ENCODE data around the gene FNDC1.

The FNDC1 gene

DNA sequence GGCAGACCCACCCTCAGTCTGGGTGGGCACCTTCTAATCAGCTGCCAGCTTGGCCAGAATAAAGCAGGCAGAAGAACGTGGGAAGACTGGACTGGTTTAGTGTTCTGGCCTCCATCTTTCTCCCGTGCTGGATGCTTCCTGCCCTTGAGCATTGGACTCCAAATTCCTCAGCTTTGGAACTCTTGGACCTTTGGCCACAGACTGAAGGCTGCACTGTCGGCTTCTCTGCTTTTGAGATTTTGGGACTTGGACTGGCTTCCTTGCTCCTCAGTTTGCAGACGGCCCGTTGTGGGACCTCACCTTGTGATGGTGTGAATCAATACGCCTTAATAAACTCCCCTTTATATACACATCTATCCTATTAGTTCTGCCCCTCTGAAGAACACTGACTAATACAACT lies 20.6 kb upstream of the FNDC1 start:
- H2AK5ac ChIP-seq (ENCODE audit: low read length, severe bottlenecking): no peak overlapping the region
- H3K18ac ChIP-seq (ENCODE audit: low read depth in 1 of 2, low read length in 2 of 2): no peak overlapping the region

GRCh38 chr6:159149641-159150040 lies 19.6 kb upstream of the FNDC1 start:
- no peaks in the 10 kb centered on the region for H3K79me1 ChIP-seq (replicated peaks; ENCODE audit: low read length, poor library complexity, severe bottlenecking)
- no peak overlapping the region for H2BK12ac ChIP-seq (ENCODE audit: low read length in 2 of 2)
- H4K8ac ChIP-seq (ENCODE audit: low read length): no peak overlapping the region
- H3K4me1 ChIP-seq (ENCODE audit: control insufficient read depth, insufficient read depth, low read depth, low read length): no peaks in the 10 kb centered on the region
- WGBS: 68% methylated on average over 7 of the region's 8 CpGs
- no peaks in the 10 kb centered on the region for H3K9me3 ChIP-seq (ENCODE audit: control insufficient read depth, low read length)
- no peak overlapping the region for H4K91ac ChIP-seq (ENCODE audit: low read length)
- H2AK5ac ChIP-seq (ENCODE audit: low read length, severe bottlenecking): no peak overlapping the region
- H3K4ac ChIP-seq (ENCODE audit: low read depth in 1 of 2, low read length in 2 of 2): no peak overlapping the region
- H3K23ac ChIP-seq (ENCODE audit: low read length in 2 of 2): no peak overlapping the region
- no peak overlapping the region for H3K27ac ChIP-seq (ENCODE audit: low read length, poor library complexity, severe bottlenecking)
- H2BK15ac ChIP-seq (ENCODE audit: low read depth, poor library complexity, severe bottlenecking): no peak overlapping the region
- peaks cover 13 to 22% of the 10 kb centered on the region in 2 experiments for H3K27me3 ChIP-seq (ENCODE audit: control insufficient read depth in 1 of 2, insufficient read depth in 1 of 2, low read length in 2 of 2)
- H3K36me3 ChIP-seq (ENCODE audit: control insufficient read depth in 1 of 2, insufficient read depth in 2 of 2, low read depth in 1 of 2, low read length in 2 of 2): no peaks in the 10 kb centered on the region
- no peak overlapping the region for H2AFZ ChIP-seq (ENCODE audit: low read depth, low read length)
- no peak overlapping the region for H3K9ac ChIP-seq (ENCODE audit: low read length)
- H2BK120ac ChIP-seq (ENCODE audit: low read depth, low read length): no peak overlapping the region
- DNase-seq: no peak
- H3K4me3 ChIP-seq (ENCODE audit: insufficient read depth in 1 of 2, low read depth in 1 of 2, low read length in 2 of 2): no peak overlapping the region
- H3K4me2 ChIP-seq (ENCODE audit: low read length, poor library complexity, severe bottlenecking): no peak overlapping the region
- H2BK5ac ChIP-seq (ENCODE audit: low read depth, low read length, poor library complexity, severe bottlenecking): no peak overlapping the region
- no peak overlapping the region for H3K18ac ChIP-seq (ENCODE audit: low read depth in 1 of 2, low read length in 2 of 2)
- H3K14ac ChIP-seq (ENCODE audit: low read length in 2 of 2): no peak overlapping the region

More for the DNA sequence above, 20.6 kb upstream of the FNDC1 start:
- Histone ChIP-seq H3K4me3 (ENCODE audit: insufficient read depth in 1 of 2, low read depth in 1 of 2, low read length in 2 of 2) (no peak overlapping the region), H4K8ac (ENCODE audit: low read length) (no peak overlapping the region), H3K23ac (ENCODE audit: low read length in 2 of 2) (no peak overlapping the region), H2BK12ac (ENCODE audit: low read length in 2 of 2) (no peak overlapping the region), H3K79me1 (replicated peaks; ENCODE audit: low read length, poor library complexity, severe bottlenecking) (no peaks in the 10 kb centered on the region), H3K4me2 (ENCODE audit: low read length, poor library complexity, severe bottlenecking) (no peak overlapping the region), H3K9me3 (ENCODE audit: control insufficient read depth, low read length) (no peaks in the 10 kb centered on the region), H3K4me1 (ENCODE audit: control insufficient read depth, insufficient read depth, low read depth, low read length) (no peaks in the 10 kb centered on the region), H2BK15ac (ENCODE audit: low read depth, poor library complexity, severe bottlenecking) (no peak overlapping the region), H3K36me3 (ENCODE audit: control insufficient read depth in 1 of 2, insufficient read depth in 2 of 2, low read depth in 1 of 2, low read length in 2 of 2) (no peaks in the 10 kb centered on the region), H3K14ac (ENCODE audit: low read length in 2 of 2) (no peak overlapping the region), H3K27ac (ENCODE audit: low read length, poor library complexity, severe bottlenecking) (no peak overlapping the region), H4K91ac (ENCODE audit: low read length) (no peak overlapping the region), H2BK120ac (ENCODE audit: low read depth, low read length) (no peak overlapping the region), H3K9ac (ENCODE audit: low read length) (no peak overlapping the region), H3K27me3 (ENCODE audit: control insufficient read depth in 1 of 2, insufficient read depth in 1 of 2, low read length in 2 of 2) (peaks cover 13 to 22% of the 10 kb centered on the region in 2 experiments), H3K4ac (ENCODE audit: low read depth in 1 of 2, low read length in 2 of 2) (no peak overlapping the region), H2AFZ (ENCODE audit: low read depth, low read length) (no peak overlapping the region), H2BK5ac (ENCODE audit: low read depth, low read length, poor library complexity, severe bottlenecking) (no peak overlapping the region)
- WGBS: 70% methylated on average over 6 of the region's 6 CpGs
- DNase-seq: no peak

- Histone ChIP-seq H3K9ac (ENCODE audit: low read length) (peak overlapping the region; percentile 72), H3K18ac (ENCODE audit: low read depth in 1 of 2, low read length in 2 of 2) (no peak overlapping the region), H2BK5ac (ENCODE audit: low read depth, low read length, poor library complexity, severe bottlenecking) (no peak overlapping the region), H3K4ac (ENCODE audit: low read depth in 1 of 2, low read length in 2 of 2) (no peak overlapping the region), H3K9me3 (ENCODE audit: control insufficient read depth, low read length) (peaks cover 16% of the 10 kb centered on the region), H2BK15ac (ENCODE audit: low read depth, poor library complexity, severe bottlenecking) (no peak overlapping the region), H3K79me1 (replicated peaks; ENCODE audit: low read length, poor library complexity, severe bottlenecking) (no peaks in the 10 kb centered on the region), H3K36me3 (ENCODE audit: control insufficient read depth in 1 of 2, insufficient read depth in 2 of 2, low read depth in 1 of 2, low read length in 2 of 2) (no peaks in the 10 kb centered on the region), H2AK5ac (ENCODE audit: low read length, severe bottlenecking) (no peak overlapping the region), H2BK12ac (ENCODE audit: low read length in 2 of 2) (no peak overlapping the region), H3K4me1 (ENCODE audit: control insufficient read depth, insufficient read depth, low read depth, low read length) (no peaks in the 10 kb centered on the region), H2AFZ (ENCODE audit: low read depth, low read length) (no peak overlapping the region), H3K4me2 (ENCODE audit: low read length, poor library complexity, severe bottlenecking) (no peak overlapping the region), H2BK120ac (ENCODE audit: low read depth, low read length) (no peak overlapping the region), H3K27ac (ENCODE audit: low read length, poor library complexity, severe bottlenecking) (no peak overlapping the region), H4K8ac (ENCODE audit: low read length) (no peak overlapping the region), H4K91ac (ENCODE audit: low read length) (no peak overlapping the region), H3K4me3 (ENCODE audit: insufficient read depth in 1 of 2, low read depth in 1 of 2, low read length in 2 of 2) (no peak overlapping the region), H3K23ac (ENCODE audit: low read length in 2 of 2) (no peak overlapping the region), H3K14ac (ENCODE audit: low read length in 2 of 2) (no peak overlapping the region), H3K27me3 (ENCODE audit: control insufficient read depth in 1 of 2, insufficient read depth in 1 of 2, low read length in 2 of 2) (peaks cover 13 to 22% of the 10 kb centered on the region in 2 experiments)
- peak; percentile 55 for DNase-seq
- WGBS: no CpG with 5 or more reads among the region's 7 CpGs
These were observed 17.8 kb upstream of the FNDC1 start for GRCh38 chr6:159151266-159151855.

GRCh38 chr6:159152041-159152440 lies 17.2 kb upstream of the FNDC1 start:
- WGBS: 75% methylated on average over 1 of the region's 1 CpG
- Histone ChIP-seq H2BK120ac (ENCODE audit: low read depth, low read length) (no peak overlapping the region), H3K4ac (ENCODE audit: low read depth in 1 of 2, low read length in 2 of 2) (no peak overlapping the region), H3K27me3 (ENCODE audit: control insufficient read depth in 1 of 2, insufficient read depth in 1 of 2, low read length in 2 of 2) (peaks cover 8 to 18% of the 10 kb centered on the region in 2 experiments), H4K8ac (ENCODE audit: low read length) (no peak overlapping the region), H2BK5ac (ENCODE audit: low read depth, low read length, poor library complexity, severe bottlenecking) (no peak overlapping the region), H3K9ac (ENCODE audit: low read length) (peak overlapping the region; percentile 72), H2AFZ (ENCODE audit: low read depth, low read length) (no peak overlapping the region), H3K79me1 (replicated peaks; ENCODE audit: low read length, poor library complexity, severe bottlenecking) (no peaks in the 10 kb centered on the region), H2AK5ac (ENCODE audit: low read length, severe bottlenecking) (no peak overlapping the region), H3K4me3 (ENCODE audit: insufficient read depth in 1 of 2, low read depth in 1 of 2, low read length in 2 of 2) (no peak overlapping the region), H3K36me3 (ENCODE audit: control insufficient read depth in 1 of 2, insufficient read depth in 2 of 2, low read depth in 1 of 2, low read length in 2 of 2) (no peaks in the 10 kb centered on the region), H4K91ac (ENCODE audit: low read length) (no peak overlapping the region), H2BK12ac (ENCODE audit: low read length in 2 of 2) (no peak overlapping the region), H3K9me3 (ENCODE audit: control insufficient read depth, low read length) (peaks cover 18% of the 10 kb centered on the region), H3K18ac (ENCODE audit: low read depth in 1 of 2, low read length in 2 of 2) (no peak overlapping the region), H3K4me1 (ENCODE audit: control insufficient read depth, insufficient read depth, low read depth, low read length) (no peaks in the 10 kb centered on the region), H2BK15ac (ENCODE audit: low read depth, poor library complexity, severe bottlenecking) (no peak overlapping the region), H3K4me2 (ENCODE audit: low read length, poor library complexity, severe bottlenecking) (no peak overlapping the region), H3K27ac (ENCODE audit: low read length, poor library complexity, severe bottlenecking) (no peak overlapping the region), H3K23ac (ENCODE audit: low read length in 2 of 2) (no peak overlapping the region), H3K14ac (ENCODE audit: low read length in 2 of 2) (no peak overlapping the region)
- DNase-seq: no peak

Measured in mesenchymal stem cell (in vitro differentiated cells and primary cell).